ENCODE data around the gene MAS1L. TPM values are rescaled to one million over a fixed set of nuclear protein-coding genes. Genes with fewer than 3 reads are reported as not detected.

MAS1L gene, protein sequence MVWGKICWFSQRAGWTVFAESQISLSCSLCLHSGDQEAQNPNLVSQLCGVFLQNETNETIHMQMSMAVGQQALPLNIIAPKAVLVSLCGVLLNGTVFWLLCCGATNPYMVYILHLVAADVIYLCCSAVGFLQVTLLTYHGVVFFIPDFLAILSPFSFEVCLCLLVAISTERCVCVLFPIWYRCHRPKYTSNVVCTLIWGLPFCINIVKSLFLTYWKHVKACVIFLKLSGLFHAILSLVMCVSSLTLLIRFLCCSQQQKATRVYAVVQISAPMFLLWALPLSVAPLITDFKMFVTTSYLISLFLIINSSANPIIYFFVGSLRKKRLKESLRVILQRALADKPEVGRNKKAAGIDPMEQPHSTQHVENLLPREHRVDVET
- polyA plus RNA-seq (ENCODE audit: insufficient read length in 10 of 10), result not detected
- long read RNA-seq, donor 1, result 0 reads
- long read RNA-seq, donor 2, result 0 reads
- long read RNA-seq, donor 3, result 0 reads
- long read RNA-seq, donor 4, partial matches to known transcripts, result 0 of 1 reads
- long read RNA-seq, donor 4, other reads (novel, unspliced or antisense), result 0 of 1 reads
- long read RNA-seq, donor 5, result 0 reads
- long read RNA-seq, donor 6, result 0 reads
- long read RNA-seq, donor 7, result 0 reads
- long read RNA-seq, donor 8, result 0 reads
- long read RNA-seq, donor 9, result 0 reads

- DNase-seq, result no peak
Measured at GRCh38 chr6:29487660-29488059, at the start of gene MAS1L. MAS1L (minus strand) TSS chr6:29487956; CDS start chr6:29487902, 54 bp downstream.

- no peak for DNase-seq
Measured at GRCh38 chr6:29532320-29532951, 44.7 kb upstream of the MAS1L start.

- DNase-seq, result no peak
Measured at GRCh38 chr6:29531668-29532067, 43.9 kb upstream of the MAS1L start.

DNA sequence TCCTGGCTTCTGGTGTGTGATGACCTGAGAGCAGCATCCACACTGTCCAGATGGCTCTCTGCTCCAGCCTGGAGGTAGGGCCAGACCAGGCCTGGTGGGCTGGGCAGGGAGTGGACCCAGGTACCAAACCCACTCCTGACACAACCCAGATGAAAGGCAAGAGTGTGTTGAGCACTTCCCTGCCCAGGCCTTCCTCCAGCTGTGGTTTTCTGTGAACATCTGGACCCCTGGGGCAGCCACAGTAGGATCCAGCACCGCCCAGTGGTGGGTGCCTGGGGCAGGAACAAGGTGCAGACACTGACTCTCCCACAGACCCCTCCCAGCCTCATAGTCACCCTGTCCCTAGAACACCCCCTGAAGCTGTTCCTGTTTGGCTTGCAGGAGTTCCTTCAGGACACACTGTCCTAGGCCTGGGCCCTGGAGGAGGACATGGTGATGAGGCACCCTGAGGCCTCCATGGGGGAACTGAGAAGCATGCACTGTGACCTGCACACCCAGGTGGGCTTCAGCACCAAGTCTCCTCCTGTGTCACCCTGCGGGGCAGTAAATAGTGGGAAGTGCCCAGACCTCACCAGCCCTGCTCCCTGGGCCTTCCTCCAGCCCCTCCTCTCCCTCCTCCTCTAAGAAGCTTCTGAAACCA is 43.0 kb upstream of the MAS1L start:
- no peak for DNase-seq

- no peak for DNase-seq
Measured at GRCh38 chr6:29529956-29530355, 42.2 kb upstream of the MAS1L start.

GRCh38 chr6:29528988-29529560 is 41.3 kb upstream of the MAS1L start:
- DNase-seq, result no peak

DNA sequence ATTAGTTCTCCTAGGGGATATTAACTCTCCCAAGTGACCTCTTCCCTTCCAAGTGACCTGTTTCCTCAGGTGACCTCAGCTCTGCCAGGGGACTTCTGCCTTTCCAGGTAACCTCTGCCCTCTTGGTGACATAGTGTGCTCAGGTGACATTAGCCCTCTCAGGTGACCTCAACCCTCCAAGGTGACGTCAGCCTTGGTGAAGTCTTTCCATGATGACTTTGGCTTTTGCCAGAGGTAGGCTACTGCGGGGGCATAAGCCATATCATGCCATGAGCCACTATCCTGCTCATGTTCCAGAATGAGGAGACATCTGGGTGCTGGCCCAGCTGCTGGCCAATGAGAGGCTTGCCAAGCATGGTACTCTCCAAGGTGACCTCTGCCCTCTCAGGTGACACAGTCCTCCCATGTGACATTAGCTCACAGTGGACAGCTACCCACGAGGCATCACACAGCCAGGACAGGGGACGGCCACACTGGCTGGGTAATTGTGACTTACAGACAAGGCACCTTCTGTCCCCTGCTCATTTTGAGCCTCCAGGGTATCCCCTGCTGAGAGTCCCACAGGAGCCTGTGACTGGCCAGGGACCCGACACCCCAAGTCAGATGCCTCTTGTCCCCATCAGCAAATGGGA is 40.7 kb upstream of the MAS1L start:
- no peak for DNase-seq

- DNase-seq, result no peak
Measured at GRCh38 chr6:29527564-29527963, 39.8 kb upstream of the MAS1L start.

DNA sequence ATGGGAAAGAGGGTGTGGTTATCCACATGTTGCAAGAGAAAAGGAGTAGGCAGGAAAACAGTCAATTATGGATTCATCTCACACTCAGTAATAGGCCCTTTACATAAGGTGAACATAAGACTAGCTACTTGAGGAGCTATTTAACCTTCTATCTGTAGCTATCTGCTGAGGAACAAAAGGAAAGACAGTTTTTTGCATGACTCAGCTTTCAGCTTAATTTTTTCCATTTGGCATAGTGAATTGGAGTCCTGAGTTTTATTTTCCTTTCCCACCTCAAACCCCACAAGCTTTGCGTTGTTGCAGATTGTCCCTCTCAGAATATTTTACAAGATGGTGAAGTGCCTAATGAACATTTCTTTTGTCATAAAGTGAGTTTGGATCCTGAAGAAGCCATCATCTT is 39.4 kb upstream of the MAS1L start:
- no peak for DNase-seq

GRCh38 chr6:29525311-29525639 is 37.5 kb upstream of the MAS1L start:
- DNase-seq, result no peak

- no peak for DNase-seq
Measured at GRCh38 chr6:29524444-29525310, 36.9 kb upstream of the MAS1L start.

GRCh38 chr6:29524044-29524443 is 36.3 kb upstream of the MAS1L start:
- no peak for DNase-seq

DNA sequence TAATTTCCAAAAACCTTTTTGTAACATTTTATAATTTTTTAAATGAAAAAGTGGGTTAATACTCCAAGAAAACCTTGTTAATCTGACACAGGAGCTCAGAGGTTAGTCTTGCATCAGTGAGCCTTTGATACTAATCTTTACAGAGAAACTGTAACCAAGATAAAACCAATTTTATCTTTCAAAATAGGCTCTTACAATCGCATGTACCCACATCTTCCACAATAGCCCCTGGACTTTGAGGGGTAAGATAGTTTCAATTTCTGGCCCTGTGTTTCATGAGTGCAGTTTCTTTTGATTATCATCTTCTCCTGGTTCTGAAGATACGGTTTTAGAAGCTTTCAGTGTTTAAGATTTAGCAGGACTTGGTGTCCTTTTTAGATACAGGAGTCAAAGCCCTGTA is 34.5 kb upstream of the MAS1L start:
- DNase-seq, result no peak

DNA sequence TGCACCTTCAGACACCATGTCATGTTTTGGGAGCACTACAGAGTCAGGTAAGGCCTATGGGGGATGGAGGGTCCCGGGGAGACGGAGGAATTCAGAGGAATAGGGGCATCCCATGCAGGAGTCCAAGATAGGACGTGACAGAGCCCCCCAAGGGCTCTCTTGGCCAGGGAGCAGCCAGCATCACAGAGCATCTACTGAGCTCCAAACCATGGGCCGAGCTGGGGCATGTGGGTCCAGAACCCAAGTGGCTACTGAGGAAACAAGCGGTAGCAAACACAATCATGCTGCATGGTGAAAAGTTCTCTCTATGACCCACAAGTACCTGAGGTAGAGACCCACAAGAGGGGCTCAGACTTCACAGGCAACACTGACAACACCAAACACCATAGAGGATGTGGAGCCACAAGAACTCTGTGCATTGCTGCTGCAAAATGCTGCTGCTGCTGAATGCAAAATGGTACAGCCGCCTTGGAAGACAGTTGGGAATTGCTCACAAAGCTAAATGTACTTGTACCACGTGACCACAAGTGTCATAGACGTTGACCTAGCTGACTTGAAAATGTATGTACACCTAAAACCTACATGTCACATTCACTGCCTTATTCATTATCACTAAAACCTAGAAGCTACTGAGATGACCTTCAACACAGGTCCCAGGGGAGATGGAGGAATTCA is 33.4 kb upstream of the MAS1L start:
- no peak for DNase-seq

DNA sequence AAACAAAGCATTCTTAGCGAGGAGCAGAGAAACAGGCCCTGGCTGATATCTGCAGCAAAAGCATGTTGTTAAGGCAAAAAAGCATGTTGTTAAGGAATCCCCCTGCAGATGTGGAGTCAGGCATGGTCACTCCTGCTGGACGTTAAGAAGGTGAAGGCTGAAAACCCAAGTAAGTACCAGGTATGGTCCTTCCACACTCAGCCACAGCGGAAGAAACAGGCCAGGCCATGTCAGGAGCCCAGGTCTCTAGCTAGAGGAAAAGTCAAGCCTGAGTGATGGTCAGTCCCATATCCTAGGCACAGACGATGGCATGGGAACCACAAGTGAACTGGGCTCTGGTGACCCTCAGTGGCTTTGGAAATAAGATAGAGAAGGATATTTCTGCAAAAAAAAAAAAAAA is 32.5 kb upstream of the MAS1L start:
- DNase-seq, result no peak

DNA sequence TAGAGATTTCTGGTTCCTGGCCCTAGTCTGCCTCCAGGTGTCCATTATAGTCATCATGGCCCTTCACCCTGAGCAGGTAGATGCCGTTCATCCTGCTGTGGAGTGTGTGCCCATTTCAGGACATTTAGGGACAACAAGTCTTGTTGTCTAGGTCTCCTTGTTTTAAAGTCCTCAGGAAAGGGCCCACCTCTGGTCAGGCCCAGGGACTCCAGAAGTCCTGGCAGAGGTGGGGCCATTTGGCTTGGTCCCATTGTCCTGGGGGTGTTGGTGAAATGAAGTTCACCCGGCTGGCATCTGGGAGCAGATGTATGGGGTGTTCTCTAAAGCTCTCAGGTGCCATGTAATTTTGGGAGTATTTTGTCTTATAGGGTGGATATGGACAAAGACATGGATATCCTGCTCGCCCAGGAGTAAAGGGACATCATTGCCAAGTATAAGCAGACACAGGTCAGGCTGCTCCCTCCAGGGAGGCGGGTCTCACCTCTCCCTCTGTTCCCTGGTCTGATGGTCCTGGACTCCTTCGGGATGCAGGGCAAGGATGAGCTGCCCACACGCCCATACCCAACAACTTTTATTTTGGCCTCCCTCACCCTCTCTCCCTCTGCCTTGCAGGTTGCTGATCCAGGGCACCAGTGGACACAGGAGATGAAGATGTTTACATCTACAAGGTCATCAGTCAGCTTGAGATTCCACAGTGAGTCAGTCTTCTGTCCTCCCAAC is 31.7 kb upstream of the MAS1L start:
- no peak for DNase-seq

- no peak for DNase-seq
Measured at GRCh38 chr6:29517728-29518440, 30.1 kb upstream of the MAS1L start.

- no peak for DNase-seq
Measured at GRCh38 chr6:29517245-29517644, 29.5 kb upstream of the MAS1L start.

DNA sequence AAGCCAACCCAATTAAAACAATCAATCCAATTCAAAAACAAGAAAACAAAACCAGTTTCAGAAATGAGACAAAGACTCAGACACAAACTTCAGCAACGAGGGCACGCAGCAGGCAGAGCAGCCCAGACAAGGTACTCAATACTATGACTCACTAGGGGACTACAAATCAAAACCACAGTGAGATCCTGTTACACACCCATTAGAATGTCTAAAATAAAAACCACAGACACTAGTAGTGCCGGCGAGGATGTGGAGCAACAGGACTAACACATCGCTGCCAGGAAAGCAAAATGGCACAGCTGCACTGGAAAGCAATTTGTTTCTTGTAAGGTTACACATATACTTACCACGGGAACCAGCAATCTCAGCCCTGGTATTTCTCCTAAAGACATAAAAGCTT is 28.4 kb upstream of the MAS1L start:
- no peak for DNase-seq

Data from muscle of back (tissue), 13 donors.